Measurements from ENCODE around the gene FOXG1.

Gene FOXG1

GRCh38 chr14:28777471-28778137 is 11.0 kb downstream of the FOXG1 start:
- DNase-seq (ENCODE audit: low read depth): no peak

GRCh38 chr14:28778138-28779117 is 11.8 kb downstream of the FOXG1 start:
- DNase-seq (ENCODE audit: low read depth): no peak

GRCh38 chr14:28779456-28779855 is 12.9 kb downstream of the FOXG1 start:
- DNase-seq (ENCODE audit: low read depth): no peak

- DNase-seq (ENCODE audit: low read depth): no peak
These were observed 14.5 kb downstream of the FOXG1 start for GRCh38 chr14:28780843-28781820.

GRCh38 chr14:28782301-28782700 is 15.7 kb downstream of the FOXG1 start:
- no peak for DNase-seq (ENCODE audit: low read depth)

GRCh38 chr14:28783664-28784063 is 17.1 kb downstream of the FOXG1 start:
- no peak for DNase-seq (ENCODE audit: low read depth)

GRCh38 chr14:28784096-28785048 is 17.8 kb downstream of the FOXG1 start:
- DNase-seq (ENCODE audit: low read depth): no peak

- no peak for DNase-seq (ENCODE audit: low read depth)
These were observed 18.7 kb downstream of the FOXG1 start for GRCh38 chr14:28785096-28785952.

GRCh38 chr14:28807518-28807917 is 40.9 kb downstream of the FOXG1 start:
- no peak for DNase-seq (ENCODE audit: low read depth)

GRCh38 chr14:28813810-28814209 is 47.2 kb downstream of the FOXG1 start:
- DNase-seq (ENCODE audit: low read depth): no peak

All from stimulated activated CD8-positive, alpha-beta memory T cell treated with anti-CD3 and anti-CD28 coated beads, Interleukin-4, amount 100 ng/mL, for 24 hours (primary cell).